ENCODE data around the gene GRIK4. TPM values are rescaled to one million over a fixed set of nuclear protein-coding genes. Genes with fewer than 3 reads are reported as not detected.
"Not testable (repeated sequence)": the region's sequence is repeated elsewhere in the genome, so short reads cannot be mapped to it uniquely, and the experiment has no call there.

GRIK4 gene
- total RNA-seq, 2 experiments from 2014 or later: not detected

GRCh38 chr11:121004206-121004840 is 492.8 kb downstream of the GRIK4 start:
- H3K9me3 Mint-ChIP-seq: no peaks in the 10 kb centered on the region
- POLR2A ChIA-PET: no interaction called here
- no peak overlapping the region for H3K4me3 Mint-ChIP-seq

GRCh38 chr11:121006922-121007321 is 495.4 kb downstream of the GRIK4 start:
- Mint-ChIP-seq H3K36me3 (no peaks in the 10 kb centered on the region), H3K9me3 (no peaks in the 10 kb centered on the region), H3K27me3 (peaks cover 28% of the 10 kb centered on the region), H3K4me1 (no peaks in the 10 kb centered on the region), H3K4me3 (no peak overlapping the region), H3K27ac (no peak overlapping the region)
- DNase-seq: no peak
- POLR2A ChIA-PET: no interaction called here
- no peak for ATAC-seq (ENCODE audit: low read depth)

More at GRCh38 chr11:121004206-121004840, 492.8 kb downstream of the GRIK4 start:
- peaks cover 29% of the 10 kb centered on the region for H3K27me3 Mint-ChIP-seq
- no peaks in the 10 kb centered on the region for H3K4me1 Mint-ChIP-seq
- no peaks in the 10 kb centered on the region for H3K36me3 Mint-ChIP-seq
- H3K27ac Mint-ChIP-seq: no peak overlapping the region
- ATAC-seq (ENCODE audit: low read depth): no peak
- DNase-seq: no peak

GRCh38 chr11:121008551-121008950 is 497.0 kb downstream of the GRIK4 start:
- no peak for ATAC-seq (ENCODE audit: low read depth)

GRCh38 chr11:121012091-121012490 is 500.5 kb downstream of the GRIK4 start:
- Mint-ChIP-seq H3K27me3 (peaks cover 29% of the 10 kb centered on the region), H3K9me3 (no peaks in the 10 kb centered on the region), H3K36me3 (no peaks in the 10 kb centered on the region), H3K27ac (no peak overlapping the region), H3K4me3 (no peak overlapping the region), H3K4me1 (no peaks in the 10 kb centered on the region)
- ATAC-seq (ENCODE audit: low read depth): no peak
- POLR2A ChIA-PET: no interaction called here
- no peak for DNase-seq

More at GRCh38 chr11:121008551-121008950, 497.0 kb downstream of the GRIK4 start:
- peaks cover 17% of the 10 kb centered on the region for H3K27me3 Mint-ChIP-seq
- H3K4me1 Mint-ChIP-seq: no peaks in the 10 kb centered on the region
- no peaks in the 10 kb centered on the region for H3K9me3 Mint-ChIP-seq
- no peak overlapping the region for H3K27ac Mint-ChIP-seq
- H3K36me3 Mint-ChIP-seq: no peaks in the 10 kb centered on the region
- POLR2A ChIA-PET: no interaction called here
- H3K4me3 Mint-ChIP-seq: no peak overlapping the region
- DNase-seq: no peak

GRCh38 chr11:121018746-121019145 is 507.2 kb downstream of the GRIK4 start:
- POLR2A ChIA-PET: no interaction called here
- Mint-ChIP-seq H3K9me3 (no peaks in the 10 kb centered on the region), H3K27ac (no peak overlapping the region), H3K36me3 (no peaks in the 10 kb centered on the region), H3K4me1 (peaks cover 3% of the 10 kb centered on the region), H3K27me3 (peaks cover 21% of the 10 kb centered on the region), H3K4me3 (no peak overlapping the region)
- ATAC-seq (ENCODE audit: low read depth) (no peak), DNase-seq (no peak)

- H3K36me3 Mint-ChIP-seq; ATAC-seq (ENCODE audit: low read depth); H3K4me3 Mint-ChIP-seq; H3K27ac Mint-ChIP-seq; H3K9me3 Mint-ChIP-seq; POLR2A ChIA-PET; DNase-seq: not testable (repeated sequence)
- Mint-ChIP-seq H3K27me3 (peaks cover 12% of the 10 kb centered on the region), H3K4me1 (peaks cover 17% of the 10 kb centered on the region)
These were observed 510.2 kb downstream of the GRIK4 start for GRCh38 chr11:121021718-121022117.

- POLR2A ChIA-PET: interaction anchor here (1.4 kb wide), 1 partner anchor 11 kb away, joined by 4 read pairs; no protein-coding TSS in a partner anchor
- DNase-seq: peak; percentile 79
- Mint-ChIP-seq H3K36me3 (no peaks in the 10 kb centered on the region), H3K4me3 (peak within 1 kb of the TSS; percentile 82), H3K9me3 (no peaks in the 10 kb centered on the region), H3K27ac (peak within 1 kb of the TSS; percentile 80), H3K4me1 (peaks cover 20% of the 10 kb centered on the region), H3K27me3 (peaks cover 3% of the 10 kb centered on the region)
- ATAC-seq (ENCODE audit: low read depth): peak; percentile 81
These were observed 512.6 kb downstream of the GRIK4 start, which contains the start of gene TBCEL for GRCh38 chr11:121023848-121024751. TBCEL (plus strand) TSS chr11:121024102; CDS start chr11:121045691, 21,589 bp downstream.

GRCh38 chr11:121024989-121025388 is 513.4 kb downstream of the GRIK4 start:
- H3K27ac Mint-ChIP-seq: peak overlapping the region; percentile 64
- H3K4me3 Mint-ChIP-seq: peak overlapping the region; percentile 82
- peaks cover 23% of the 10 kb centered on the region for H3K4me1 Mint-ChIP-seq
- DNase-seq (no peak), ATAC-seq (ENCODE audit: low read depth) (no peak)
- H3K36me3 Mint-ChIP-seq: no peaks in the 10 kb centered on the region
- POLR2A ChIA-PET: interaction anchor here (1.4 kb wide), 1 partner anchor 10 kb away, joined by 4 read pairs; no protein-coding TSS in a partner anchor
- no peaks in the 10 kb centered on the region for H3K9me3 Mint-ChIP-seq
- H3K27me3 Mint-ChIP-seq: peaks cover 3% of the 10 kb centered on the region

GRCh38 chr11:121029153-121029552 is 517.6 kb downstream of the GRIK4 start:
- no peak for ATAC-seq (ENCODE audit: low read depth)
- Mint-ChIP-seq H3K4me3 (no peak overlapping the region), H3K27me3 (no peaks in the 10 kb centered on the region), H3K36me3 (peaks cover 2% of the 10 kb centered on the region), H3K9me3 (no peaks in the 10 kb centered on the region), H3K4me1 (peaks cover 22% of the 10 kb centered on the region), H3K27ac (no peak overlapping the region)
- POLR2A ChIA-PET: no interaction called here
- no peak for DNase-seq

GRCh38 chr11:121029813-121030445 is 518.4 kb downstream of the GRIK4 start:
- peaks cover 18% of the 10 kb centered on the region for H3K4me1 Mint-ChIP-seq
- POLR2A ChIA-PET: no interaction called here

GRCh38 chr11:121031167-121031566 is 519.6 kb downstream of the GRIK4 start:
- DNase-seq: no peak
- POLR2A ChIA-PET: no interaction called here
- H3K4me3 Mint-ChIP-seq: no peak overlapping the region
- no peak for ATAC-seq (ENCODE audit: low read depth)
- no peaks in the 10 kb centered on the region for H3K27me3 Mint-ChIP-seq
- no peak overlapping the region for H3K27ac Mint-ChIP-seq
- peaks cover 21% of the 10 kb centered on the region for H3K4me1 Mint-ChIP-seq
- H3K36me3 Mint-ChIP-seq: peaks cover 2% of the 10 kb centered on the region
- no peaks in the 10 kb centered on the region for H3K9me3 Mint-ChIP-seq

More at GRCh38 chr11:121029813-121030445, 518.4 kb downstream of the GRIK4 start:
- Mint-ChIP-seq H3K27me3 (no peaks in the 10 kb centered on the region), H3K4me3 (no peak overlapping the region), H3K27ac (no peak overlapping the region), H3K9me3 (no peaks in the 10 kb centered on the region), H3K36me3 (peaks cover 2% of the 10 kb centered on the region)
- no peak for DNase-seq
- ATAC-seq (ENCODE audit: low read depth): no peak

- ATAC-seq (ENCODE audit: low read depth); H3K27ac Mint-ChIP-seq; POLR2A ChIA-PET; H3K4me3 Mint-ChIP-seq; H3K27me3 Mint-ChIP-seq; DNase-seq; H3K36me3 Mint-ChIP-seq; H3K9me3 Mint-ChIP-seq: not testable (repeated sequence)
- H3K4me1 Mint-ChIP-seq: peaks cover 20% of the 10 kb centered on the region
These were observed 520.1 kb downstream of the GRIK4 start for GRCh38 chr11:121031648-121032047.

- Mint-ChIP-seq H3K27ac (no peak overlapping the region), H3K36me3 (peaks cover 2% of the 10 kb centered on the region), H3K4me1 (peaks cover 20% of the 10 kb centered on the region), H3K4me3 (no peak overlapping the region), H3K27me3 (no peaks in the 10 kb centered on the region), H3K9me3 (no peaks in the 10 kb centered on the region)
- POLR2A ChIA-PET: no interaction called here
- DNase-seq (no peak), ATAC-seq (ENCODE audit: low read depth) (no peak)
These were observed 521.0 kb downstream of the GRIK4 start for GRCh38 chr11:121032546-121032945.

All from activated naive CD8-positive, alpha-beta T cell treated with anti-CD3 and anti-CD28 coated beads, Interleukin-2, amount 10 ng/mL, durations not matched to agents 7 days and 5 days (primary cell).